ENCODE measurements around the gene HAGH.

Gene HAGH

DNA sequence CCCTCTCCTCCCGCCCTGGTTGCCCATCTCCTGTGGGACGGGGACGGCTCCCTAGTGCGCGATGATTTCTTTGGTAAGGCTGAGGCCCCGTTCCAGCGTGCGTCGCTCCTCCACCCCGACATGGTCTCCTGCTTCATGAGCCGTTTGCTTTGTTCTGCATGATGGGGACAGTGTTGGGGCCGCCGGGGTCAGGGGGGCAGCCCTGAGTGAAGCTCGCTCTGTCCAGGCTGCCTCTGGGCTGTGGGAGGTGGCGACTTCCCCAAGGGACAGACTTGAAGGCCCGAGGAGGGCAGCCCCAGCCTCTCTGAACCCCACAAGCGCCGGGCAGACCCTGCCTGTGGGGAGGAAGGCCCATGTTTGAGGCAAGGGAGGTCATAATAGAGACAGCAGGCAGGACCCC, 67.7 kb downstream of the HAGH start:
- no peak for DNase-seq

DNA sequence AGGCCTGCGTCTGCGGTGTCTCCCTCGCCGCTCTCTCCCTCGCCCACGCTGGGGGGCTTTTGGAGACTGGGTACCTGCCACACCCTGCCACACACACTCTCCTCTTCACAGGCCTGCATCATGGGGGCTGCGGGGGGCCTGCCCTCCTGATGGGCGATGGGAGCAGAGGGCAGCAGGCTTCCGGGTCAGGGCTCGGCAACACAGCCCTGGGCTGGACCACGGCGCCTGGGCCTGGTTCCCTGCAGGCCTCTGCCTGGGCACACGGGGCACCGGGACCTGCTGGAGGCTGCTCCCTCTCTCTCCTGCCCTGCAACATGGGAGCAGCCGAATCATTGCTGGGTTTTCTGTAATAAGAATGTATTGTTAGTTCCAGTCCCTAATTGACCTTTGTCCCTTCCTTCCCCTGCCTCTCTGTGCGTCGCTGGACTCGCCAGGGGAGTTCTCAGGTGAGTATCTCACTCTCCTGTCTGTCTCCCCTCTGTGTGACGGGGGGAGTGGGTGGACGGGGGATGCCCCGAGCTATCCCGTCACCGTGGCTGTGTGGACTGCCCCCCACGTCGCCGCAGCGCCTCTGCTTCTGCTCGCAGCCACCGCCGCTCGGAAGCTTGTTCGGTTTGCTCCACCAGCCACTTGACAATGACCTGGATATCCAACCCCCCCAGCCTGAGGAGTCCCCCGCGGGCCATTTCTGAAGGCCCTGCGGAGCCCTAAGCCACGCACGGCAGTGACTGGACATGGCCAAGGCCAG, 68.7 kb downstream of the HAGH start:
- DNase-seq: no peak
